Naive thymus-derived CD4-positive, alpha-beta T cell (primary cell): ENCODE data around the gene H2AZ2. TPM values are rescaled to one million over a fixed set of nuclear protein-coding genes. Genes with fewer than 3 reads are reported as not detected.
"Not testable (repeated sequence)": the region's sequence is repeated elsewhere in the genome, so short reads cannot be mapped to it uniquely, and the experiment has no call there.

Experiments used
- ATAC-seq: fragments of 150-1000 bp; cut with Tn5 transposase; 2 replicates; pipeline ENCODE4 v1.10.0; 2021; ENCODE audit warnings: mild to moderate bottlenecking, moderate library complexity
- CTCF ChIA-PET: fragments of 350-600 bp; sonication (Branson Sonifier 250); formaldehyde crosslinking; loops from one replicate; lab custom pipeline; 2021; ENCODE audit warnings: antibody characterized with exemption; lab: Charles Lee
- POLR2A ChIA-PET: fragments of 350-600 bp; sonication (Branson Sonifier 250); formaldehyde crosslinking; loops from one replicate; lab custom pipeline; 2021; ENCODE audit warnings: antibody characterized with exemption, inconsistent platforms; lab: Charles Lee
- DNase-seq, 9 donors: peaks; one replicate each; pipeline versions ENCODE4 v3.0.0 to v3.0.0-alpha.2; 2020 to 2022; ENCODE audit warnings: mixed read lengths in 1 of 9
- H3K27ac ChIP-seq: one replicate; pipeline ENCODE4 v1.7.0; 2013; ENCODE audit warnings: mild to moderate bottlenecking, low read depth, low read length, moderate library complexity
- H3K27me3 ChIP-seq, 2 donors: one replicate each; pipeline ENCODE4 v1.7.0; 2013; ENCODE audit warnings: low read length in 2 of 2, mild to moderate bottlenecking in 2 of 2, moderate library complexity in 2 of 2; ENCODE audit not compliant: control insufficient read depth in 2 of 2, insufficient read depth in 2 of 2
- H3K36me3 ChIP-seq, 3 experiments: 1 replicate in 2 of 3; 2 replicates in 1 of 3; pipeline ENCODE4 v1.7.0; 2013; ENCODE audit warnings: low read length in 3 of 3, mild to moderate bottlenecking in 3 of 3, moderate library complexity in 1 of 3; ENCODE audit not compliant: insufficient read depth in 3 of 3, control insufficient read depth in 2 of 3
- H3K4me1 ChIP-seq, 2 donors: one replicate each; pipeline ENCODE4 v1.7.0; 2013; ENCODE audit warnings: low read length in 2 of 2, mild to moderate bottlenecking in 2 of 2, moderate library complexity in 1 of 2; ENCODE audit not compliant: control insufficient read depth in 2 of 2, insufficient read depth in 2 of 2
- H3K4me3 ChIP-seq: 2 replicates; pipeline ENCODE4 v1.7.0; 2013; ENCODE audit warnings: mild to moderate bottlenecking, low read length
- H3K9me3 ChIP-seq, 3 experiments: 1 replicate in 2 of 3; 2 replicates in 1 of 3; pipeline ENCODE4 v1.7.0; 2013; ENCODE audit warnings: low read length in 3 of 3; ENCODE audit not compliant: control insufficient read depth in 2 of 3
- H3K27ac Mint-ChIP-seq, 9 donors: one replicate each; pipeline ENCODE4 v1.8.0; 2020 to 2022; ENCODE audit warnings: mixed read lengths in 9 of 9, mild to moderate bottlenecking in 8 of 9, moderate library complexity in 5 of 9, inconsistent platforms in 2 of 9
- H3K27me3 Mint-ChIP-seq, 5 donors: one replicate each; pipeline ENCODE4 v1.8.0; 2021 to 2022; ENCODE audit warnings: mixed read lengths in 5 of 5, mild to moderate bottlenecking in 1 of 5
- H3K36me3 Mint-ChIP-seq, 5 donors: one replicate each; pipeline ENCODE4 v1.8.0; 2020 to 2022; ENCODE audit warnings: mixed read lengths in 5 of 5, mild to moderate bottlenecking in 3 of 5, inconsistent platforms in 1 of 5
- H3K4me1 Mint-ChIP-seq, 7 donors: one replicate each; pipeline ENCODE4 v1.8.0; 2020 to 2022; ENCODE audit warnings: mixed read lengths in 7 of 7, mild to moderate bottlenecking in 3 of 7, inconsistent platforms in 1 of 7
- H3K4me3 Mint-ChIP-seq, 10 donors: one replicate each; pipeline ENCODE4 v1.8.0; 2020 to 2022; ENCODE audit warnings: mild to moderate bottlenecking in 10 of 10, mixed read lengths in 10 of 10, moderate library complexity in 6 of 10, inconsistent platforms in 2 of 10
- H3K9me3 Mint-ChIP-seq, 11 donors: one replicate each; pipeline ENCODE4 v1.8.0; 2020 to 2022; ENCODE audit warnings: mixed read lengths in 11 of 11, mild to moderate bottlenecking in 4 of 11, inconsistent platforms in 1 of 11, moderate library complexity in 1 of 11
- intact Hi-C, 2 donors: fragments of 100-400 bp; cut with micrococcal nuclease; formaldehyde crosslinking; loops; one replicate each; pipeline ENCODE4 v1.15.1; 2023
- polyA plus RNA-seq, 2 donors: library from polyadenylated mRNA; unstranded; fragments of 300-500 nt; fragmentation: Illumina TruSeq; gene quantifications; one replicate each; pipeline ENCODE4 v1.2.3, GENCODE V29; 2021
- total RNA-seq, 6 experiments: library from RNA in 5 of 6; stranded (reverse) in 5 of 6; gene quantifications; 1 replicate in 5 of 6; 2 replicates in 1 of 6; pipeline ENCODE4 v1.2.3 and lab custom pipeline; 2021 to 2026

H2AZ2 gene
- total and polyA plus RNA-seq, 7 experiments from 2014 or later = 141 to 284 (median 146) TPM

DNA sequence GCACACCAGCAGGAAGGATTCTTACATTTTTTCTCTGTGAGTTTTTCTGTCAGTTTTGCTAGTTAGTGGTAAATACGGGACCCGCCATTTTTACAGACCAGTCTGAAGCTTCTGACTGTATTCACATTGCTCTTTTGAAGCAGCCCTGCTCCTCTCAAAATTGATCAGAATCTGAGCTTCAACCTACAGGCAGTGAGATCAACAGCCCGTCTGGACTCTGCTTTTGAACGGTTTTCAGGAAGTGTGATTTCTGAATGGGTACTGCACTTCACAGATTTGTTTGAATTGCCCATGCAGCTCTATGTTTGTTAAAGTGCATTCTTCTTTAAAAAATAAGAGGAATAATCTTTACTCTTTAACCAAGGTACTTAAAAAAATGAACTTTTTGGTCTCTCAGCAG lies 28.5 kb upstream of the H2AZ2 start:
- CTCF ChIA-PET = interaction anchor here (0.7 kb wide), 1 partner anchor 1324 kb away, joined by 3 read pairs; no protein-coding TSS in a partner anchor
- Histone ChIP-seq H3K4me1 (peaks cover 2 to 14% of the 10 kb centered on the region in 2 donors), H3K27ac (no peak overlapping the region), H3K9me3 (peaks cover 0 to 21% (median 0%) of the 10 kb centered on the region in 3 experiments), H3K27me3 (no peaks in the 10 kb centered on the region), H3K36me3 (no peaks in the 10 kb centered on the region), H3K4me3 (no peak overlapping the region)
- intact Hi-C loops = no loop called here
- Mint-ChIP-seq H3K4me1 (peaks cover 0 to 31% (median 19%) of the 10 kb centered on the region in 7 donors), H3K4me3 (no peak overlapping the region), H3K27ac (no peak overlapping the region), H3K27me3 (no peaks in the 10 kb centered on the region), H3K9me3 (peaks cover 0 to 80% (median 24%) of the 10 kb centered on the region in 11 donors), H3K36me3 (peaks cover 0 to 26% (median 15%) of the 10 kb centered on the region in 5 donors)
- POLR2A ChIA-PET = interaction anchor here (1.5 kb wide), 1 partner anchor 9 kb away, joined by 4 read pairs; no protein-coding TSS in a partner anchor
- ATAC-seq (no peak), DNase-seq (no peak)

DNA sequence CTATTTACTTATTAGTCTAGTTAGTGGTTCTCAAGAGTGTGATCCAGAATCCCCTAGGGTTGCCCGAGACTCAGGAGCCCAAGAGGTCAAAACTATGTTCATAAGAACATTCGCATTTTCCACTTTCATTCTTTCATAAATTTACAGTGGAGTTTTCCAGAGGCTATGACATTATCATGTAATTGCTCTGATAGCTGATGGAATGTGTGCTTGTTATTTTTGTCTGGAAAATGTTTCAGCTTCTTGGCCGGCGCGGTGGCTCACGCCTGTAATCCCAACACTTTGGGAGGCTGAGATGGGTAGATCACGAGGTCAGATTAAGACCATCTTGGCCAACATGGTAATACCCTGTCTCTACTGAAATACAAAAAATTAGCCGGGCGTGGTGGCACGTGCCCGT lies 27.4 kb upstream of the H2AZ2 start:
- no peak overlapping the region for H3K27ac ChIP-seq
- no peaks in the 10 kb centered on the region for H3K27me3 Mint-ChIP-seq
- no peak for DNase-seq
- peaks cover 0 to 19% (median 9%) of the 10 kb centered on the region in 7 donors for H3K4me1 Mint-ChIP-seq
- H3K9me3 ChIP-seq = peaks cover 0 to 21% (median 0%) of the 10 kb centered on the region in 3 experiments
- no peak for ATAC-seq
- H3K4me1 ChIP-seq = peaks cover 0 to 5% of the 10 kb centered on the region in 2 donors
- no peak overlapping the region for H3K4me3 Mint-ChIP-seq
- H3K36me3 ChIP-seq = no peaks in the 10 kb centered on the region
- CTCF ChIA-PET = no interaction called here
- H3K9me3 Mint-ChIP-seq = peaks cover 0 to 74% (median 21%) of the 10 kb centered on the region in 11 donors
- peaks cover 0 to 18% (median 8%) of the 10 kb centered on the region in 5 donors for H3K36me3 Mint-ChIP-seq
- no peaks in the 10 kb centered on the region for H3K27me3 ChIP-seq
- intact Hi-C loops = no loop called here
- H3K4me3 ChIP-seq = no peak overlapping the region
- POLR2A ChIA-PET = interaction anchor here (0.7 to 1.0 kb wide), 2 partner anchors 9 to 240 kb away, joined by 3 to 4 read pairs; no protein-coding TSS in a partner anchor
- H3K27ac Mint-ChIP-seq = no peak overlapping the region

DNA sequence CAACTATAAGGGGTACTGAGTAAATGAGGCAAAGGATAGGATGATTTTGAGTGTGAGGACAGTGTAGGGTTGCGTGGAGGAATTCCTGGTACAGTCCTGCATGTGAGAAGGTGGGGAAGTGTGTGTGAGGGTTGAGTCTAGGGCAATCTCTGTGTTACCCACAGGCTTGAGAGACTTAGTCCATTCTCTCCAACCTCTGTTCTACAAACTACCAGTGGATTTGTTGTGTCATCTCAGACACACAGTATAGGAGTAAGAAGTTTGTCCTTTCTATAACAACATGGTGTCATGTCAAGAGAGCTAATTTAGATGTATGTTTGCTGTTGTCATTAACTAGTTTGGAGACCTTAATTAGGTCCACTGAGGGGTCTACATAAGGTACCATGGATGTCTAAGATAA lies 24.9 kb upstream of the H2AZ2 start:
- Mint-ChIP-seq H3K9me3 (peaks cover 0 to 60% (median 20%) of the 10 kb centered on the region in 11 donors), H3K36me3 (peaks cover 0 to 6% (median 0%) of the 10 kb centered on the region in 5 donors), H3K4me1 (peaks cover 0 to 6% (median 0%) of the 10 kb centered on the region in 7 donors), H3K4me3 (no peak overlapping the region), H3K27ac (no peak overlapping the region), H3K27me3 (no peaks in the 10 kb centered on the region)
- Histone ChIP-seq H3K4me1 (no peaks in the 10 kb centered on the region), H3K27me3 (no peaks in the 10 kb centered on the region), H3K27ac (no peak overlapping the region), H3K4me3 (no peak overlapping the region), H3K36me3 (no peaks in the 10 kb centered on the region), H3K9me3 (peaks cover 0 to 14% (median 0%) of the 10 kb centered on the region in 3 experiments)
- ATAC-seq (no peak), DNase-seq (no peak)
- ChIA-PET CTCF (interaction anchor here (0.6 to 0.8 kb wide), 2 partner anchors 21 to 127 kb away, joined by 3 to 6 read pairs; no protein-coding TSS in a partner anchor), POLR2A (interaction anchor here (1.6 kb wide), 1 partner anchor 12 kb away, joined by 10 read pairs; the partner anchor contains the start of gene PURB)
- intact Hi-C loops = no loop called here

DNA sequence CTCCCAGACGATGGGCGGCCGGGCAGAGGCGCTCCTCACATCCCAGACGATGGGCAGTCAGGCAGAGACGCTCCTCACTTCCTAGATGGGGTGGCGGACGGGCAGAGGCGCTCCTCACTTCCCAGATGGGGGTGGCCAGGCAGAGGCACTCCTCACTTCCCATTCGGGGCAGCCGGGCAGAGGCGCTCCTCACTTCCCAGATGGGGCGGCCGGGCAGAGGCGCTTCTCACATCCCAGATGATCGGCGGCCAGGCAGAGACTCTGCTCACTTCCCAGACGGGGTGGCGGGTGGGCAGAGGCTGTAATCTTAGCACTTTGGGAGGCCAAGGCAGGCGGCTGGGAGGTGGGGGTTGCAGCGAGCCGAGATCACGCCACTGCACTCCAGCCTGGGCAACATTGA lies 24.0 kb upstream of the H2AZ2 start:
- H3K4me1 Mint-ChIP-seq, H3K4me3 Mint-ChIP-seq, H3K27ac Mint-ChIP-seq, ATAC-seq, H3K36me3 Mint-ChIP-seq, CTCF ChIA-PET, H3K27me3 ChIP-seq, POLR2A ChIA-PET, H3K27ac ChIP-seq, intact Hi-C loops, H3K36me3 ChIP-seq, H3K4me1 ChIP-seq, H3K4me3 ChIP-seq, DNase-seq, H3K27me3 Mint-ChIP-seq: not testable (repeated sequence)
- peaks cover 0 to 12% (median 0%) of the 10 kb centered on the region in 3 experiments for H3K9me3 ChIP-seq
- H3K9me3 Mint-ChIP-seq = peaks cover 0 to 53% (median 19%) of the 10 kb centered on the region in 11 donors

DNA sequence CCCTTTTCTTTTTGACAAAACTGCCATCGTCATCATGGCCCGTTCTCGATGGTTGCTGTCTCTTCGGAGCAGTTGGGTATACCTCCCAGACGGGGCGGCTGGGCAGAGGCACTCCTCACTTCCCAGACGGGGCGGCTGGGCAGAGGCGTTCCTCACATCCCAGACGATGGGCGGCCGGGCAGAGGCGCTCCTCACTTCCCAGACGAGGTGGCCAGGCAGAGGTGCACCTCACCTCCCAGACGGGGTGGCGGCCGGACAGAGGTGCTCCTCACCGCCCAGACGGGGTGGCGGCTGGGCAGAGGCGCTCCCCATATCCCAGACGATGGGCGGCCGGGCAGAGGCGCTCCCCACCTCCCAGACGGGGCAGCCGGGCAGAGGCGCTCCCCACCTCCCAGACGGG lies 22.9 kb upstream of the H2AZ2 start:
- not testable (repeated sequence) for H3K27ac ChIP-seq

DNA sequence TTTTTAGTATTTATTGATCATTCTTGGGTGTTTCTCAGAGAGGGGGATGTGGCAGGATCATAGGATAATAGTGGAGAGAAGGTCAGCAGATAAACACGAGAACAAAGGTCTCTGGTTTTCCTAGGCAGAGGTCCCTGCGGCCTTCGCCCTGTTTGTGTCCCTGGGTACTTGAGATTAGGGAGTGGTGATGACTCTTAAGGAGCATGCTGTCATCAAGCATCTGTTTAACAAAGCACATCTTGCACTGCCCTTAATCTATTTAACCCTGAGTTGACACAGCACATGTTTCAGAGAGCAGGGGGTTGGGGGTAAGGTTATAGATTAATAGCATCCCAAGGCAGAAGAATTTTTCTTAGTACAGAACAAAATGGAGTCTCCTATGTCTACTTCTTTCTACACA lies 22.4 kb upstream of the H2AZ2 start:
- H3K4me1 Mint-ChIP-seq, H3K27me3 ChIP-seq, H3K36me3 Mint-ChIP-seq, POLR2A ChIA-PET, ATAC-seq, H3K36me3 ChIP-seq, H3K4me1 ChIP-seq, H3K9me3 ChIP-seq, H3K27ac Mint-ChIP-seq, H3K4me3 Mint-ChIP-seq, H3K4me3 ChIP-seq, DNase-seq, H3K27me3 Mint-ChIP-seq, CTCF ChIA-PET, intact Hi-C loops, H3K27ac ChIP-seq: not testable (repeated sequence)
- H3K9me3 Mint-ChIP-seq = peaks cover 0 to 37% (median 10%) of the 10 kb centered on the region in 11 donors

More for the DNA sequence above, 22.9 kb upstream of the H2AZ2 start:
- H3K4me3 ChIP-seq, H3K4me1 ChIP-seq, H3K4me3 Mint-ChIP-seq, H3K36me3 ChIP-seq, H3K36me3 Mint-ChIP-seq, POLR2A ChIA-PET, H3K27me3 Mint-ChIP-seq, H3K27ac Mint-ChIP-seq, intact Hi-C loops, ATAC-seq, CTCF ChIA-PET, H3K4me1 Mint-ChIP-seq, H3K27me3 ChIP-seq, DNase-seq: not testable (repeated sequence)
- peaks cover 0 to 42% (median 12%) of the 10 kb centered on the region in 11 donors for H3K9me3 Mint-ChIP-seq
- H3K9me3 ChIP-seq = peaks cover 0 to 12% (median 0%) of the 10 kb centered on the region in 3 experiments
